IMR-90 (cell line): ENCODE data around the gene CNGA1. TPM values are rescaled to one million over a fixed set of nuclear protein-coding genes. Genes with fewer than 3 reads are reported as not detected.

Source experiments
- ATAC-seq: fragments of 200-7000 bp; cut with Tn5 transposase; 2 replicates; pipeline ENCODE4 v1.9.1; 2020; ENCODE audit warnings: low read depth, mild to moderate bottlenecking, moderate library complexity
- BruUV-seq: library from RNA; stranded (reverse); fragments of 400-500 nt; replicated peaks from 2 replicates; lab custom pipeline; 2021; lab: Mats Ljungman, UMichigan
- CTCF ChIA-PET: fragments of 300-600 bp; formaldehyde crosslinking; extraction: SDS; loops from one replicate; lab custom pipeline; 2021; ENCODE audit warnings: antibody characterized with exemption; lab: Yijun Ruan, JAX
- POLR2A ChIA-PET: fragments of 300-600 bp; sonication (Branson Sonifier 250); formaldehyde crosslinking; loops from one replicate; lab custom pipeline; 2022; ENCODE audit warnings: antibody characterized with exemption; ENCODE audit not compliant: unreplicated experiment; lab: Charles Lee
- DNase-seq: peaks from one replicate; pipeline ENCODE4 v3.0.0; 2013
- H2AFZ ChIP-seq: replicated peaks from 2 replicates; pipeline ENCODE3; 2013; ENCODE audit warnings: low read length, mild to moderate bottlenecking; ENCODE audit not compliant: poor library complexity
- H2AK5ac ChIP-seq: 2 replicates; pipeline ENCODE4 v1.6.1; 2013; ENCODE audit warnings: low read depth, low read length, inconsistent platforms
- H2AK9ac ChIP-seq: replicated peaks from 2 replicates; pipeline ENCODE3; 2013; ENCODE audit warnings: mild to moderate bottlenecking, low read depth, low read length, moderate library complexity; ENCODE audit not compliant: poor library complexity
- H2BK120ac ChIP-seq: 2 replicates; pipeline ENCODE4 v1.6.1; 2013; ENCODE audit warnings: low read depth, low read length, inconsistent platforms
- H2BK15ac ChIP-seq: 3 replicates; pipeline ENCODE4 v1.6.1; 2013; ENCODE audit warnings: low read depth, low read length, inconsistent platforms
- H2BK20ac ChIP-seq: 2 replicates; pipeline ENCODE4 v1.6.1; 2013; ENCODE audit warnings: low read depth, mild to moderate bottlenecking, inconsistent platforms, low read length, moderate library complexity
- H2BK5ac ChIP-seq: 2 replicates; pipeline ENCODE4 v1.6.1; 2013; ENCODE audit warnings: mild to moderate bottlenecking, low read depth, low read length, inconsistent platforms; ENCODE audit not compliant: poor library complexity, severe bottlenecking
- H3K14ac ChIP-seq: replicated peaks from 2 replicates; pipeline ENCODE4 v1.6.1; 2013; ENCODE audit warnings: low read depth, low read length, inconsistent platforms
- H3K18ac ChIP-seq: 2 replicates; pipeline ENCODE4 v1.6.1; 2013; ENCODE audit warnings: low read depth, low read length, control low read depth
- H3K23ac ChIP-seq: 2 replicates; pipeline ENCODE4 v1.6.1; 2013; ENCODE audit warnings: low read depth, low read length, inconsistent platforms
- H3K27ac ChIP-seq: 2 replicates; pipeline ENCODE4 v1.5.1; 2013; ENCODE audit warnings: mild to moderate bottlenecking, control low read depth, low read length; ENCODE audit not compliant: insufficient read depth
- H3K27me3 ChIP-seq: 2 replicates; pipeline ENCODE4 v1.6.1; 2013; ENCODE audit warnings: low read length; ENCODE audit not compliant: control insufficient read depth, insufficient read depth
- H3K36me3 ChIP-seq: 2 replicates; pipeline ENCODE4 v1.6.1; 2013; ENCODE audit warnings: low read length, mixed read lengths; ENCODE audit not compliant: control insufficient read depth, insufficient read depth
- H3K4ac ChIP-seq: 2 replicates; pipeline ENCODE4 v1.6.1; 2013; ENCODE audit warnings: low read depth, low read length, inconsistent platforms
- H3K4me1 ChIP-seq: 2 replicates; pipeline ENCODE4 v1.6.1; 2013; ENCODE audit warnings: low read length, mixed read lengths; ENCODE audit not compliant: control insufficient read depth, insufficient read depth
- H3K4me2 ChIP-seq: 2 replicates; pipeline ENCODE4 v1.6.1; 2013; ENCODE audit warnings: low read depth, mild to moderate bottlenecking, control low read depth, low read length, moderate library complexity
- H3K4me3 ChIP-seq: 2 replicates; pipeline ENCODE4 v1.5.1; 2013; ENCODE audit warnings: low read depth, mild to moderate bottlenecking, control low read depth, low read length, moderate library complexity; ENCODE audit not compliant: insufficient read depth
- H3K56ac ChIP-seq: 2 replicates; pipeline ENCODE4 v1.6.1; 2013; ENCODE audit warnings: low read length, inconsistent platforms; ENCODE audit not compliant: insufficient read depth; ENCODE audit errors: extremely low read depth
- H3K79me1 ChIP-seq, 2 experiments: 2 replicates each; pipeline ENCODE4 v1.6.1; 2013; ENCODE audit warnings: low read length in 2 of 2, inconsistent platforms in 1 of 2, low read depth in 1 of 2
- H3K9ac ChIP-seq: 2 replicates; pipeline ENCODE4 v1.6.1; 2013; ENCODE audit warnings: low read depth, low read length, control low read depth
- H3K9me1 ChIP-seq: 2 replicates; pipeline ENCODE4 v1.6.1; 2013; ENCODE audit warnings: low read length, inconsistent platforms; ENCODE audit not compliant: insufficient read depth
- H3K9me3 ChIP-seq: 2 replicates; pipeline ENCODE4 v1.6.1; 2013; ENCODE audit warnings: low read length; ENCODE audit not compliant: control insufficient read depth, insufficient read depth
- H4K20me1 ChIP-seq: 2 replicates; pipeline ENCODE4 v1.6.1; 2013; ENCODE audit warnings: low read length, inconsistent platforms; ENCODE audit not compliant: insufficient read depth
- H4K5ac ChIP-seq: 2 replicates; pipeline ENCODE4 v1.6.1; 2013; ENCODE audit warnings: mild to moderate bottlenecking, low read depth, low read length, control low read depth
- H4K8ac ChIP-seq, 2 experiments: 2 replicates each; pipeline ENCODE4 v1.6.1; 2013; ENCODE audit warnings: low read depth in 2 of 2, low read length in 2 of 2, control low read depth in 1 of 2, inconsistent platforms in 1 of 2
- H4K91ac ChIP-seq: 2 replicates; pipeline ENCODE4 v1.6.1; 2013; ENCODE audit warnings: low read depth, low read length, inconsistent platforms; ENCODE audit not compliant: insufficient read depth
- MAZ ChIP-seq: IDR thresholded peaks from 2 replicates; pipeline ENCODE4 v1.6.1; 2012; ENCODE audit warnings: low read depth, mild to moderate bottlenecking, low read length, improper control_type of control experiment, moderate library complexity, borderline replicate concordance
- RAD21 ChIP-seq: IDR thresholded peaks from 2 replicates; pipeline ENCODE4 v1.6.1; 2012; ENCODE audit warnings: low read length, improper control_type of control experiment
- WGBS, 2 experiments: methylation state at CpG; one replicate each; pipeline versions ENCODE4 v1.1.5 to v1.1.7; 2013; ENCODE audit warnings: missing lambda C conversion rate in 2 of 2; ENCODE audit not compliant: insufficient read length in 1 of 2; ENCODE audit errors: extremely low coverage in 2 of 2; 5-methylcytosine and 5-hydroxymethylcytosine counted together
- dilution Hi-C: fragments of 300-500 bp; cut with HindIII; formaldehyde crosslinking; loops from one replicate; pipeline ENCODE4 v1.14.3; 2018; ENCODE audit warnings: low sequenced_read_pairs; ENCODE audit not compliant: unreplicated experiment
- in situ Hi-C: fragments of 300-500 bp; cut with MboI; formaldehyde crosslinking; loops from 3 replicates; pipeline ENCODE4 v1.14.3; 2019; ENCODE audit warnings: low sequenced_read_pairs, inconsistent platforms, mixed read lengths
- intact Hi-C: fragments of 100-400 bp; cut with micrococcal nuclease; formaldehyde crosslinking; loops from 2 replicates; pipeline ENCODE4 v1.10.0; 2022
- polyA plus RNA-seq, 3 experiments: library from polyadenylated mRNA; depleted of rRNA; stranded (reverse); fragments of >200 nt; gene quantifications; 2 replicates each; pipeline ENCODE4 v1.2.3, GENCODE V29; 2012; ENCODE audit warnings: low replicate concordance in 1 of 3
- total RNA-seq: library from RNA; depleted of rRNA; stranded (reverse); fragments of >200 nt; gene quantifications from 2 replicates; pipeline ENCODE4 v1.2.3, GENCODE V29; 2012
- TF ChIP-seq, protein P1 (sequence below): conservative IDR thresholded peaks from 2 replicates; pipeline ENCODE4 v1.5.1; 2012; ENCODE audit warnings: mild to moderate bottlenecking, low read depth, low read length, improper control_type of control experiment

CNGA1 gene
- total and polyA plus RNA-seq, 2 of the 4 experiments (the other 2 are of a cell fraction) = not detected

DNA sequence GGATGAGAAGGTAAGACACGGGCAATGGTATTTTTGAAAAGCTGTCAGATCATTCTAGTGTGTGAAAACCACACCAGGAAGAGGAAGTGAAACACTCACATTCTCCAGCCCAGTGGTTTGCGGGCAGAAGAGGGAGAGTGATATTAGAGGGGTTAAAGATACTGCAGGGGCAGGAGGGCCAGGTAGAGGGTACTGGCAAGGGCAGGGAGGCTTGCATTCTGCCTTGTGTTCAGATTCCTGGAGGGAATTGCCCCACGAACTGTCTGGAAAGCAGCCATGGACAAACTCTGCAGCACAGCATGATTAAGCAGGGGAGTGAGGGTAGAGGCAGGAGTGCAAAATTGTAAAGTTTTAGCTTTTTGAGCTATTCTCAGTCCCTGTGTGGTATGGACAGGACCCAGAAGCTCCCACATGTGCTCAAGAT, 31.0 kb upstream of the CNGA1 start:
- no peak overlapping the region for H3K14ac ChIP-seq
- no peak overlapping the region for H2BK5ac ChIP-seq
- H2BK20ac ChIP-seq = no peak overlapping the region
- H3K23ac ChIP-seq = no peak overlapping the region
- H2AK9ac ChIP-seq = no peak overlapping the region
- H4K20me1 ChIP-seq = no peaks in the 10 kb centered on the region
- DNase-seq = no peak
- no peak overlapping the region for H4K8ac ChIP-seq
- H4K91ac ChIP-seq = no peak overlapping the region
- in situ Hi-C loops (no loop called here), dilution Hi-C loops (no loop called here), intact Hi-C loops (no loop called here)
- no peak overlapping the region for H3K27ac ChIP-seq
- peaks cover 6% of the 10 kb centered on the region for H3K27me3 ChIP-seq
- POLR2A ChIA-PET = no interaction called here
- H3K4me1 ChIP-seq = no peaks in the 10 kb centered on the region
- no peak overlapping the region for H3K4me3 ChIP-seq
- H3K9me1 ChIP-seq = no peaks in the 10 kb centered on the region
- H3K4ac ChIP-seq = no peak overlapping the region
- H3K56ac ChIP-seq = no peak overlapping the region
- no peaks in the 10 kb centered on the region for H3K79me1 ChIP-seq
- H2BK15ac ChIP-seq = no peak overlapping the region
- H3K9me3 ChIP-seq = no peaks in the 10 kb centered on the region
- no peak overlapping the region for H2AK5ac ChIP-seq
- no TSS peak for BruUV-seq
- CTCF ChIA-PET = no interaction called here
- ATAC-seq = no peak
- H4K5ac ChIP-seq = no peak overlapping the region
- TF ChIP-seq, protein P1, sequence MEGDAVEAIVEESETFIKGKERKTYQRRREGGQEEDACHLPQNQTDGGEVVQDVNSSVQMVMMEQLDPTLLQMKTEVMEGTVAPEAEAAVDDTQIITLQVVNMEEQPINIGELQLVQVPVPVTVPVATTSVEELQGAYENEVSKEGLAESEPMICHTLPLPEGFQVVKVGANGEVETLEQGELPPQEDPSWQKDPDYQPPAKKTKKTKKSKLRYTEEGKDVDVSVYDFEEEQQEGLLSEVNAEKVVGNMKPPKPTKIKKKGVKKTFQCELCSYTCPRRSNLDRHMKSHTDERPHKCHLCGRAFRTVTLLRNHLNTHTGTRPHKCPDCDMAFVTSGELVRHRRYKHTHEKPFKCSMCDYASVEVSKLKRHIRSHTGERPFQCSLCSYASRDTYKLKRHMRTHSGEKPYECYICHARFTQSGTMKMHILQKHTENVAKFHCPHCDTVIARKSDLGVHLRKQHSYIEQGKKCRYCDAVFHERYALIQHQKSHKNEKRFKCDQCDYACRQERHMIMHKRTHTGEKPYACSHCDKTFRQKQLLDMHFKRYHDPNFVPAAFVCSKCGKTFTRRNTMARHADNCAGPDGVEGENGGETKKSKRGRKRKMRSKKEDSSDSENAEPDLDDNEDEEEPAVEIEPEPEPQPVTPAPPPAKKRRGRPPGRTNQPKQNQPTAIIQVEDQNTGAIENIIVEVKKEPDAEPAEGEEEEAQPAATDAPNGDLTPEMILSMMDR = no peak
- TF ChIP-seq RAD21 = no peak
- TF ChIP-seq MAZ = no peak
- H2AFZ ChIP-seq = no peak overlapping the region
- no peak overlapping the region for H3K18ac ChIP-seq
- no peak overlapping the region for H2BK120ac ChIP-seq
- 0% methylated on average over 1 of the region's 3 CpGs; no CpG with 5 or more reads in 1 of the 2 experiments for WGBS, 2 experiments
- H3K9ac ChIP-seq = no peak overlapping the region
- H3K36me3 ChIP-seq = no peaks in the 10 kb centered on the region
- no peak overlapping the region for H3K4me2 ChIP-seq
